HEK293 (cell line): ENCODE data around the gene R3HDM2.

ENCODE experiments used
- ATF2 ChIP-seq: fragments of 450-650 bp; formaldehyde crosslinking; IDR thresholded peaks from 2 replicates; pipeline ENCODE4 v1.5.1; 2016; ENCODE audit warnings: missing biosample characterization, missing genetic modification characterization, low read depth
- BCL11A ChIP-seq: fragments of 450-650 bp; formaldehyde crosslinking; IDR thresholded peaks from 2 replicates; pipeline ENCODE4 v1.5.1; 2016; ENCODE audit warnings: low read depth, missing biosample characterization, missing genetic modification characterization
- GLIS1 ChIP-seq: fragments of 450-650 bp; formaldehyde crosslinking; IDR thresholded peaks from 2 replicates; pipeline ENCODE4 v1.5.1; 2016; ENCODE audit warnings: missing biosample characterization, missing genetic modification characterization
- KLF16 ChIP-seq: fragments of 450-650 bp; formaldehyde crosslinking; IDR thresholded peaks from 2 replicates; pipeline ENCODE4 v1.5.1; 2017; ENCODE audit warnings: missing biosample characterization, missing genetic modification characterization
- KLF7 ChIP-seq: fragments of 450-650 bp; formaldehyde crosslinking; IDR thresholded peaks from 2 replicates; pipeline ENCODE4 v1.5.1; 2016; ENCODE audit warnings: missing biosample characterization, missing genetic modification characterization, borderline replicate concordance
- MZF1 ChIP-seq: fragments of 450-650 bp; formaldehyde crosslinking; IDR thresholded peaks from 2 replicates; pipeline ENCODE4 v1.5.1; 2017; ENCODE audit warnings: missing biosample characterization, missing genetic modification characterization, borderline replicate concordance
- PRDM10 ChIP-seq: fragments of 450-650 bp; formaldehyde crosslinking; IDR thresholded peaks from 2 replicates; pipeline ENCODE4 v1.5.1; 2016; ENCODE audit warnings: missing biosample characterization, missing genetic modification characterization
- SCRT2 ChIP-seq: fragments of 450-650 bp; formaldehyde crosslinking; IDR thresholded peaks from 2 replicates; pipeline ENCODE4 v1.5.1; 2016; ENCODE audit warnings: missing biosample characterization, missing genetic modification characterization
- TSHZ1 ChIP-seq: fragments of 450-650 bp; formaldehyde crosslinking; IDR thresholded peaks from 2 replicates; pipeline ENCODE4 v1.5.1; 2016; ENCODE audit warnings: missing biosample characterization, missing genetic modification characterization, borderline replicate concordance
- ZEB2 ChIP-seq: fragments of 450-650 bp; formaldehyde crosslinking; IDR thresholded peaks from 2 replicates; pipeline ENCODE4 v1.5.1; 2016; ENCODE audit warnings: missing biosample characterization, missing genetic modification characterization
- ZFP69B ChIP-seq: fragments of 450-650 bp; formaldehyde crosslinking; IDR thresholded peaks from 2 replicates; pipeline ENCODE4 v1.5.1; 2016; ENCODE audit warnings: missing biosample characterization, missing genetic modification characterization
- ZNF114 ChIP-seq: fragments of 450-650 bp; formaldehyde crosslinking; IDR thresholded peaks from 2 replicates; pipeline ENCODE4 v1.5.0; 2017; ENCODE audit warnings: missing biosample characterization, missing genetic modification characterization
- ZNF175 ChIP-seq: fragments of 450-650 bp; formaldehyde crosslinking; IDR thresholded peaks from 2 replicates; pipeline ENCODE4 v1.5.1; 2016; ENCODE audit warnings: missing biosample characterization, missing genetic modification characterization
- ZNF184 ChIP-seq: fragments of 450-650 bp; IDR thresholded peaks from 2 replicates; pipeline ENCODE4 v1.5.1; 2018; ENCODE audit warnings: missing biosample characterization, mild to moderate bottlenecking, missing genetic modification characterization
- ZNF2 ChIP-seq: fragments of 450-650 bp; formaldehyde crosslinking; IDR thresholded peaks from 2 replicates; pipeline ENCODE4 v1.5.1; 2016; ENCODE audit warnings: missing biosample characterization, missing genetic modification characterization
- ZNF239 ChIP-seq: fragments of 450-650 bp; formaldehyde crosslinking; IDR thresholded peaks from 2 replicates; pipeline ENCODE4 v1.5.1; 2016; ENCODE audit warnings: missing biosample characterization, missing genetic modification characterization
- ZNF24 ChIP-seq: fragments of 450-650 bp; formaldehyde crosslinking; IDR thresholded peaks from 2 replicates; pipeline ENCODE4 v1.5.1; 2016; ENCODE audit warnings: missing biosample characterization, missing genetic modification characterization
- ZNF280C ChIP-seq: fragments of 450-650 bp; formaldehyde crosslinking; IDR thresholded peaks from 2 replicates; pipeline ENCODE4 v1.5.1; 2016; ENCODE audit warnings: missing biosample characterization, missing genetic modification characterization
- ZNF335 ChIP-seq: fragments of 450-650 bp; formaldehyde crosslinking; conservative IDR thresholded peaks from 2 replicates; pipeline ENCODE4 v1.5.1; 2016; ENCODE audit warnings: missing biosample characterization, missing genetic modification characterization
- ZNF341 ChIP-seq: fragments of 450-650 bp; formaldehyde crosslinking; IDR thresholded peaks from 2 replicates; pipeline ENCODE4; 2016; ENCODE audit warnings: low read depth, missing biosample characterization, missing genetic modification characterization
- ZNF391 ChIP-seq: fragments of 450-650 bp; formaldehyde crosslinking; IDR thresholded peaks from 2 replicates; pipeline ENCODE4 v1.5.1; 2016; ENCODE audit warnings: low read depth, missing biosample characterization, missing genetic modification characterization, borderline replicate concordance
- ZNF394 ChIP-seq: fragments of 450-650 bp; formaldehyde crosslinking; IDR thresholded peaks from 2 replicates; pipeline ENCODE4 v1.5.1; 2016; ENCODE audit warnings: missing biosample characterization, missing genetic modification characterization, mild to moderate bottlenecking, moderate library complexity, borderline replicate concordance
- ZNF521 ChIP-seq: fragments of 450-650 bp; formaldehyde crosslinking; IDR thresholded peaks from 2 replicates; pipeline ENCODE4 v1.5.1; 2017; ENCODE audit warnings: missing biosample characterization, mild to moderate bottlenecking, missing genetic modification characterization
- ZNF555 ChIP-seq: fragments of 450-650 bp; formaldehyde crosslinking; conservative IDR thresholded peaks from 2 replicates; pipeline ENCODE4 v1.5.1; 2017; ENCODE audit warnings: missing biosample characterization, mild to moderate bottlenecking, missing genetic modification characterization, inconsistent platforms
- ZNF600 ChIP-seq: fragments of 450-650 bp; formaldehyde crosslinking; IDR thresholded peaks from 2 replicates; pipeline ENCODE4 v1.5.1; 2016; ENCODE audit warnings: missing biosample characterization, missing genetic modification characterization
- ZNF610 ChIP-seq: fragments of 450-650 bp; formaldehyde crosslinking; IDR thresholded peaks from 2 replicates; pipeline ENCODE4 v1.5.1; 2016; ENCODE audit warnings: missing biosample characterization, missing genetic modification characterization, borderline replicate concordance
- ZNF654 ChIP-seq: fragments of 450-650 bp; formaldehyde crosslinking; IDR thresholded peaks from 2 replicates; pipeline ENCODE4 v1.5.1; 2016; ENCODE audit warnings: low read depth, missing biosample characterization, missing genetic modification characterization
- ZNF701 ChIP-seq: fragments of 450-650 bp; formaldehyde crosslinking; IDR thresholded peaks from 2 replicates; pipeline ENCODE4 v1.5.1; 2016; ENCODE audit warnings: missing biosample characterization, missing genetic modification characterization
- ZNF76 ChIP-seq: fragments of 450-650 bp; formaldehyde crosslinking; IDR thresholded peaks from 2 replicates; pipeline ENCODE4; 2016; ENCODE audit warnings: low read depth, missing biosample characterization, missing genetic modification characterization, borderline replicate concordance

Gene R3HDM2

GRCh38 chr12:57242691-57243454 is 188.0 kb downstream of the R3HDM2 start (continued):
- peak; percentile 47 for TF ChIP-seq PRDM10 (tag by site-specific recombination)
- TF ChIP-seq ZNF2, result peak; percentile 58; the same call in 1 of the 2 replicates
- TF ChIP-seq ZNF341 (tag by site-specific recombination), result 0 out of 2 replicates have a peak, but pooled peaks have one; percentile 32
- TF ChIP-seq ZNF391 (tag by site-specific recombination), result 0 out of 2 replicates have a peak, but pooled peaks have one; percentile 31
- peak; percentile 58 for TF ChIP-seq SCRT2
- 0 out of 2 replicates have a peak, but pooled peaks have one; percentile 27 for TF ChIP-seq ZNF610 (tag by site-specific recombination)
- no peak for TF ChIP-seq ZNF600 (tag by site-specific recombination)
- TF ChIP-seq KLF7 (tag by site-specific recombination), result 0 out of 2 replicates have a peak, but pooled peaks have one; percentile 34
- no peak for TF ChIP-seq ZNF184 (tag by site-specific recombination)
- no peak; the same call in 1 of the 2 replicates for TF ChIP-seq ZNF24 (tag by site-specific recombination)
- TF ChIP-seq ZNF76 (tag by site-specific recombination), result peak; percentile 32; the same call in 1 of the 2 replicates
- TF ChIP-seq ZNF701 (tag by site-specific recombination), result no peak
- peak; percentile 71 for TF ChIP-seq ZNF335 (tag by site-specific recombination)
- TF ChIP-seq GLIS1 (tag by site-specific recombination), result no peak; the same call in none of the 2 replicates
- TF ChIP-seq ZFP69B (tag by site-specific recombination), result no peak
- no peak for TF ChIP-seq ZNF555 (tag by site-specific recombination)
- no peak for TF ChIP-seq ZNF394
- TF ChIP-seq ZNF175 (tag by site-specific recombination), result no peak
- TF ChIP-seq ZNF114 (tag by site-specific recombination), result no peak
- TF ChIP-seq TSHZ1 (tag by site-specific recombination), result no peak
- TF ChIP-seq ZNF239 (tag by site-specific recombination), result no peak
- TF ChIP-seq BCL11A (tag by site-specific recombination), result no peak
- no peak for TF ChIP-seq ATF2 (tag by site-specific recombination)
- peak; percentile 42 for TF ChIP-seq ZNF654 (tag by site-specific recombination)
- peak; percentile 60 for TF ChIP-seq ZEB2
- peak; percentile 32 for TF ChIP-seq KLF16 (tag by site-specific recombination)
- TF ChIP-seq MZF1 (tag by site-specific recombination), result peak; percentile 62; the same call in 1 of the 2 replicates
- no peak for TF ChIP-seq ZNF521 (tag by site-specific recombination)
- TF ChIP-seq ZNF280C, result no peak
